OCI-LY7 (cell line): ENCODE data around the gene DMRT3. TPM values are rescaled to one million over a fixed set of nuclear protein-coding genes. Genes with fewer than 3 reads are reported as not detected.
A peak's percentile ranks its signal among the peaks of the same experiment; 100 is the strongest.

Experiments used
- BruUV-seq: library from RNA; stranded (reverse); fragments of 400-500 nt; replicated peaks from 2 replicates; lab custom pipeline; 2021; lab: Mats Ljungman, UMichigan
- CTCF ChIA-PET: fragments of 300-600 bp; sonication (Branson Sonifier 250); formaldehyde crosslinking; loops from one replicate; lab custom pipeline; 2022; ENCODE audit warnings: antibody characterized with exemption; ENCODE audit not compliant: unreplicated experiment; lab: Charles Lee
- POLR2A ChIA-PET: fragments of 300-600 bp; sonication (Branson Sonifier 250); formaldehyde crosslinking; loops from one replicate; lab custom pipeline; 2022; ENCODE audit warnings: antibody characterized with exemption; lab: Charles Lee
- DNase-seq: peaks from one replicate; pipeline ENCODE4 v3.0.0-alpha.2; 2015; ENCODE audit warnings: low spot score
- H2AFZ ChIP-seq: fragments of 200-600 bp; sonication (generic), shearing (Covaris generic); 2 replicates; pipeline ENCODE4 v1.6.1; 2014; ENCODE audit warnings: mild to moderate bottlenecking, antibody characterized with exemption, low read length, moderate library complexity
- H3K27ac ChIP-seq: fragments of 200-600 bp; sonication (generic); 2 replicates; pipeline ENCODE4 v1.5.1; 2014; ENCODE audit warnings: mixed run types, low read depth, mild to moderate bottlenecking, moderate library complexity, low read length, inconsistent platforms; ENCODE audit not compliant: poor library complexity, severe bottlenecking
- H3K36me3 ChIP-seq: fragments of 200-600 bp; sonication (generic); 2 replicates; pipeline ENCODE4 v1.6.1; 2014; ENCODE audit warnings: mild to moderate bottlenecking, antibody characterized with exemption, low read length, moderate library complexity, mixed read lengths; ENCODE audit not compliant: insufficient read depth
- H3K4me1 ChIP-seq: fragments of 200-600 bp; sonication (generic); 2 replicates; pipeline ENCODE4 v1.5.1; 2014; ENCODE audit warnings: mild to moderate bottlenecking, low read length; ENCODE audit not compliant: insufficient read depth, poor library complexity, severe bottlenecking
- H3K4me2 ChIP-seq: fragments of 200-600 bp; sonication (generic); 2 replicates; pipeline ENCODE4 v1.6.1; 2014; ENCODE audit warnings: mild to moderate bottlenecking, low read length
- H3K4me3 ChIP-seq: fragments of 200-600 bp; sonication (generic); 2 replicates; pipeline ENCODE4 v1.5.1; 2014; ENCODE audit warnings: mild to moderate bottlenecking, low read depth, low read length; ENCODE audit not compliant: poor library complexity, severe bottlenecking
- H3K79me2 ChIP-seq: fragments of 200-600 bp; sonication (generic); 2 replicates; pipeline ENCODE4 v1.6.1; 2016; ENCODE audit warnings: low read depth, mild to moderate bottlenecking, low read length, moderate library complexity, mixed read lengths; ENCODE audit not compliant: insufficient read depth
- H3K9me2 ChIP-seq: fragments of 200-600 bp; sonication (generic); 2 replicates; pipeline ENCODE4 v1.6.1; 2016; ENCODE audit warnings: mild to moderate bottlenecking, low read length, mixed read lengths; ENCODE audit not compliant: insufficient read depth
- H3K9me3 ChIP-seq: fragments of 200-600 bp; sonication (generic); 2 replicates; pipeline ENCODE4 v1.6.1; 2014; ENCODE audit warnings: mild to moderate bottlenecking, mixed run types, low read length, mixed read lengths
- H4K20me1 ChIP-seq: fragments of 200-600 bp; sonication (generic); 2 replicates; pipeline ENCODE4 v1.6.1; 2014; ENCODE audit warnings: mild to moderate bottlenecking, antibody characterized with exemption, low read length, moderate library complexity, mixed read lengths; ENCODE audit not compliant: insufficient read depth
- CTCF ChIP-seq: fragments of 200-600 bp; sonication (generic); conservative IDR thresholded peaks from 2 replicates; pipeline ENCODE4 v1.5.1; 2014; ENCODE audit warnings: mild to moderate bottlenecking, antibody characterized with exemption, low read length, moderate library complexity, mixed read lengths
- EZH2phosphoT487 ChIP-seq: fragments of 200-600 bp; sonication (generic); IDR thresholded peaks from 2 replicates; pipeline ENCODE4 v1.6.1; 2018; ENCODE audit warnings: low read depth, borderline replicate concordance, mild to moderate bottlenecking, mixed run types, antibody characterized with exemption, low read length, moderate library complexity, mixed read lengths
- intact Hi-C: fragments of 100-400 bp; cut with micrococcal nuclease; formaldehyde crosslinking; loops from one replicate; pipeline ENCODE4 v1.10.0; 2022; ENCODE audit not compliant: unreplicated experiment
- total RNA-seq, 2 experiments: library from RNA; depleted of rRNA in 1 of 2; stranded (reverse); fragments of >200 nt in 1 of 2; shearing (Covaris generic) in 1 of 2; gene quantifications; 2 replicates each; pipeline ENCODE4 v1.2.3, GENCODE V29; 2014 to 2022

Gene DMRT3
- total RNA-seq, 2 experiments from 2014 or later = not detected

- no peak overlapping the region for H2AFZ ChIP-seq
- H3K4me1 ChIP-seq = peaks cover 14% of the 10 kb centered on the region
- no peak overlapping the region for H3K4me2 ChIP-seq
- BruUV-seq = no TSS peak
- no peaks in the 10 kb centered on the region for H3K9me2 ChIP-seq
- intact Hi-C loops = loop anchor here (5.0 to 10.0 kb wide), 3 partner anchors 41 to 623 kb away; no protein-coding TSS in a partner anchor
- H3K9me3 ChIP-seq = no peaks in the 10 kb centered on the region
- DNase-seq = no peak
- H3K27ac ChIP-seq = no peak overlapping the region
- ChIA-PET CTCF (no interaction called here), POLR2A (no interaction called here)
- no peaks in the 10 kb centered on the region for H3K79me2 ChIP-seq
- no peak overlapping the region for H3K4me3 ChIP-seq
- TF ChIP-seq CTCF (no peak), EZH2phosphoT487 (no peak)
- H3K36me3 ChIP-seq = no peaks in the 10 kb centered on the region
- no peaks in the 10 kb centered on the region for H4K20me1 ChIP-seq
These were observed 31.8 kb downstream of the DMRT3 start for GRCh38 chr9:1008216-1008615.

DNA sequence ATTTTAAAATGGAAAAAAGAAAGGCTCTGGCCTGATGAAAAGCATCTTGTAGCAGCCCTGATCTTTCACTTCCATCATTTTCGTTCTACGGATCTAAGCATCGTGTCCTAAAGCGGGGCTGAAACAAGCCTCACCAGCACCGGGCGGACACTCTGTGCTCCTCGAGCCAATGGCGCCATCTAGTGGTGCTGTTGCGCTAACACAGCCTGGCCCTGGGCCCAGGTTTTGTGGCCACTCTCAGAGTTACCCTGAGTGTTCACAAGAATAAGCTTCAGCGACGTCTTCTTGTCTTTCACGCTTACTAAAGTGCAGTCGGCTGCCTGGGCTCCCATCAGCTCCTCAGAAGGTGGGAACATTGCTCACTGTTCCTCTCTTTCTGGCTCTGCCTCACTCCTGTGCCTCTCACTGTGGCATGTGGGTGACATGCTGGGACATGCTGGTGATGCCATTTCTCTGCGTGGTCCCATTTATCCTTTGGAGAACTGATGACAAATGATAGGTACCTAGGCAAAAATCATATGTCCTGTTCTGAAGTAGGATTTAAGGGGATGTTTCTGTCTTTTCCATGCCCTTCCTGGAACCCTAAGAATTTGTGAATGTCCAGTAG, 32.7 kb downstream of the DMRT3 start:
- no peak overlapping the region for H3K4me2 ChIP-seq
- H3K9me3 ChIP-seq = no peaks in the 10 kb centered on the region
- H3K9me2 ChIP-seq = no peaks in the 10 kb centered on the region
- CTCF ChIA-PET = interaction anchor here (0.5 to 1.5 kb wide), 5 partner anchors 73 to 1753 kb away, joined by 3 to 5 read pairs (median 4); no protein-coding TSS in a partner anchor
- POLR2A ChIA-PET = interaction anchor here (1.2 kb wide), 2 partner anchors 110 to 114 kb away, joined by 4 to 5 read pairs; no protein-coding TSS in a partner anchor
- TF ChIP-seq CTCF = peak; percentile 98
- no peak for TF ChIP-seq EZH2phosphoT487
- H3K4me1 ChIP-seq = peaks cover 14% of the 10 kb centered on the region
- no peak overlapping the region for H3K27ac ChIP-seq
- no peaks in the 10 kb centered on the region for H4K20me1 ChIP-seq
- no peaks in the 10 kb centered on the region for H3K36me3 ChIP-seq
- no TSS peak for BruUV-seq
- H3K4me3 ChIP-seq = no peak overlapping the region
- no peaks in the 10 kb centered on the region for H3K79me2 ChIP-seq
- peak overlapping the region; percentile 24; the same call in 1 of the 2 replicates for H2AFZ ChIP-seq
- peak; percentile 81 for DNase-seq
- intact Hi-C loops = loop anchor here (1.0 to 10.0 kb wide), 4 partner anchors 42 to 624 kb away; no protein-coding TSS in a partner anchor

- intact Hi-C loops = no loop called here
- Histone ChIP-seq H3K9me3 (no peaks in the 10 kb centered on the region), H3K36me3 (no peaks in the 10 kb centered on the region), H3K4me2 (no peak overlapping the region), H4K20me1 (no peaks in the 10 kb centered on the region), H3K27ac (no peak overlapping the region), H3K79me2 (no peaks in the 10 kb centered on the region), H3K4me1 (no peaks in the 10 kb centered on the region), H2AFZ (peak overlapping the region; percentile 57; the same call in 1 of the 2 replicates), H3K4me3 (no peak overlapping the region), H3K9me2 (no peaks in the 10 kb centered on the region)
- CTCF ChIA-PET = no interaction called here
- TF ChIP-seq EZH2phosphoT487 = no peak
- TF ChIP-seq CTCF = no peak
- peak; percentile 28 for DNase-seq
- BruUV-seq = no TSS peak
- POLR2A ChIA-PET = no interaction called here
These were observed 36.6 kb downstream of the DMRT3 start for GRCh38 chr9:1013021-1013420.
